ENCODE results near the gene PCDHGC3.

The PCDHGC3 gene

GRCh38 chr5:141524604-141525597 is 49.1 kb downstream of the PCDHGC3 start:
- peak; percentile 99 for DNase-seq

GRCh38 chr5:141525653-141526052 is 49.9 kb downstream of the PCDHGC3 start:
- DNase-seq = no peak

GRCh38 chr5:141527426-141527825 is 51.7 kb downstream of the PCDHGC3 start:
- no peak for DNase-seq
